GM13977 (cell line): ENCODE measurements around the gene F9.

Experiments
- DNase-seq: peaks from one replicate; pipeline ENCODE4 v3.0.0; 2012; ENCODE audit warnings: low spot score
- in situ Hi-C: fragments of 300-500 bp; cut with MboI; formaldehyde crosslinking; loops from one replicate; pipeline ENCODE4 v1.12.0; 2022; ENCODE audit warnings: low sequenced_read_pairs, low pct_unique_long_range_greater_than_20kb, mixed read lengths, inconsistent platforms; ENCODE audit not compliant: unreplicated experiment
- TF ChIP-seq, protein P1 (sequence below): IDR thresholded peaks from 2 replicates; pipeline ENCODE4 v1.5.1; 2012; ENCODE audit warnings: mild to moderate bottlenecking, control low read depth; ENCODE audit not compliant: insufficient read depth; ENCODE audit errors: extremely low read depth, missing control alignments

Gene F9

GRCh38 chrX:139532834-139533233 is 2.3 kb downstream of the F9 start:
- TF ChIP-seq, protein P1, sequence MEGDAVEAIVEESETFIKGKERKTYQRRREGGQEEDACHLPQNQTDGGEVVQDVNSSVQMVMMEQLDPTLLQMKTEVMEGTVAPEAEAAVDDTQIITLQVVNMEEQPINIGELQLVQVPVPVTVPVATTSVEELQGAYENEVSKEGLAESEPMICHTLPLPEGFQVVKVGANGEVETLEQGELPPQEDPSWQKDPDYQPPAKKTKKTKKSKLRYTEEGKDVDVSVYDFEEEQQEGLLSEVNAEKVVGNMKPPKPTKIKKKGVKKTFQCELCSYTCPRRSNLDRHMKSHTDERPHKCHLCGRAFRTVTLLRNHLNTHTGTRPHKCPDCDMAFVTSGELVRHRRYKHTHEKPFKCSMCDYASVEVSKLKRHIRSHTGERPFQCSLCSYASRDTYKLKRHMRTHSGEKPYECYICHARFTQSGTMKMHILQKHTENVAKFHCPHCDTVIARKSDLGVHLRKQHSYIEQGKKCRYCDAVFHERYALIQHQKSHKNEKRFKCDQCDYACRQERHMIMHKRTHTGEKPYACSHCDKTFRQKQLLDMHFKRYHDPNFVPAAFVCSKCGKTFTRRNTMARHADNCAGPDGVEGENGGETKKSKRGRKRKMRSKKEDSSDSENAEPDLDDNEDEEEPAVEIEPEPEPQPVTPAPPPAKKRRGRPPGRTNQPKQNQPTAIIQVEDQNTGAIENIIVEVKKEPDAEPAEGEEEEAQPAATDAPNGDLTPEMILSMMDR: no peak
- no peak for DNase-seq
- in situ Hi-C loops: no loop called here

DNA sequence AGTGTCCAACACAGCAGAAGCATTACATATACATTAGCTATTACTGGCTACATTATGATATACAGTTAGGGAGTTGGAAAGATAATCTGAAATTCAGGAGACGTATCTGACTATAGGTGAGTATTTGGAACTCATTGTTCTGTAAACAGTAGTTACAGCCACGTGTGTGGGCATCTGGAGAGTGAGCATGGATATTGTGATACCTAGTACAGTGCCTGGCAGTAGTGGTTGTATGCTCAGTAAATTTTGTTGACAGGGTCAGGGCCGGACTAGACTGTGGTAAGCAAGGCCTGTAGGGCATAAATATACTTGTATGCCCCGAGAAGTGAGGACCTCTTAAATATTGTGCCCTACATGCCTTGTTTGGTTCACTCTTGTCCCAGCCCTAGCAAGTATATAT is 2.9 kb downstream of the F9 start:
- in situ Hi-C loops: no loop called here
- DNase-seq: no peak
- TF ChIP-seq, protein P1: no peak

- in situ Hi-C loops: no loop called here
- TF ChIP-seq, protein P1: no peak
- no peak for DNase-seq
These were observed 8.6 kb downstream of the F9 start for GRCh38 chrX:139538907-139539790.

GRCh38 chrX:139542652-139543051 is 12.1 kb downstream of the F9 start:
- in situ Hi-C loops: no loop called here
- TF ChIP-seq, protein P1: no peak
- no peak for DNase-seq

DNA sequence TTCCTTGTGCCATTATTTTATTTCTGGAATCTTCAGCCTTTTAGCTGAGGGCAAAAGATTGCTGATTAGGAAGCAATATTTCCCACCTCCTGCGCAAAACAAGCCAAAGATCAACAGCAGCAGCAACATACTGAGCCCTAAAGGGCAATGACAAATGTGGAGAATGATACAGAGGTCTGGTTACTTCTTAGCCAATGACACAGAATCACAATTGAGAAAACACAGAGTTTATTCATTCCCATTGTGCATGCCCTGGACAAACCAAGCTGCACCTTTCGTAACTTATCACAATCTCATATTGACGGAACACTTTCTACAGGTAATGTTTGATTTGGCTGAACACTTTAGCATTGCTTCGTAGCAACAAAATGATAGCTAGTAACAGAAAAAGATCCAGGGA is 13.4 kb downstream of the F9 start:
- TF ChIP-seq, protein P1: no peak
- no peak for DNase-seq
- in situ Hi-C loops: no loop called here

- in situ Hi-C loops: no loop called here
- TF ChIP-seq, protein P1: no peak
- DNase-seq: no peak
These were observed 14.1 kb downstream of the F9 start for GRCh38 chrX:139544591-139544990.
